ENCODE measurements around the gene ARHGEF7. TPM values are rescaled to one million over a fixed set of nuclear protein-coding genes. Genes with fewer than 3 reads are reported as not detected.

The ARHGEF7 gene
- total RNA-seq, 5 donors from 2014 or later (not counting 1 experiment from before 2014, with no cell fraction given), result 68.0 to 85.8 (median 83.7) TPM

DNA sequence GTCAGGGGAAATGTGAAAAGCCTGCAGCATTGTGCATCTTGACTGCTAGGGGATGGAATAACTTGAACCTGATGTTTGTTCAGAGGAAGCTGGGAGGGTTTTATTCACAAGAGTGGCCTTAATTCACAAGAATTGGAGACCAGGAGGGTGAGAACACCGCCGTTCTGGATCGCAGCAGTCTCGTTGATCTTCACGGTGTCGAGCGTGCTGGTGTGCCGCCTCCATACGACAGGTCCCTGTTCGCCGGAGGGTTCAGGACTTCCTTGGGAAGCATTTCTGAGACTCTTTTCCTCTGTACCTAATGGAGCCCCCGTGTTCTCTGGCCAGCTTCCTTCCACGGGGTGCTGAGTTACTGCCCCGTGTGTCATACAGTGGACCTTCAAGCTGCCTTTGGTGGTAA lies 66.9 kb downstream of the ARHGEF7 start:
- peak overlapping the region in 1 of 3 donors; percentile 71 for H3K4me3 Mint-ChIP-seq

DNA sequence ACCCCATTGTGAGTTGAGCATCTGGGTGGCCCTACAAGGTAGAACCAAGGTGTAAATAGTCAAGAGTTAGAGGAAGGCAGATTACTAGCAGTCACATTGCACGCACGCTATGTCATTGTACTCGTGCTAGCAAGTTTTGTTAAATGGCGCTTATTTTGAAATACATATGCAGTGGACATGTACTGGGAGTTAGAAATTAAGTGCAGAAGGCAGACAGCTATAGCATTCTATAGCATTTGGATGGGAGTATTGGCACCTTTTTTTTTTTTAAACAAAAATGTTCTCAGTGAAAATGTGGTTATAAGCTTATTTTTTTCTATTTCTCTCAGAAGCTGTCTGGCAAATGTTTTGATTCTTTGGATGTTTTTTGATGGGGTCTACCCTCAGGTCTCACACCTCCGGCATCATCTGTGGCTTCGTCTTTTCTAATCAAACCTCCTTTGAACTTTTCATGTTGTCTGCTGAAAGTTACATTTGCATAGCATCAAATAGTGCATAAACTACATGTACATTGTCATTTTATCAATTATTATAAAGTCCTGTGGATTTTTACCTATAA lies 68.1 kb downstream of the ARHGEF7 start:
- H3K27ac Mint-ChIP-seq, result peak overlapping the region; percentile 94 to 95
- H3K36me3 ChIP-seq (ENCODE audit: control insufficient read depth in 2 of 2, extremely low read depth in 1 of 2, insufficient read depth in 1 of 2, low read length in 1 of 2), result no peaks in the 10 kb centered on the region
- peaks cover 83 to 94% of the 10 kb centered on the region in 2 experiments for H3K4me1 ChIP-seq (ENCODE audit: control insufficient read depth in 1 of 2, extremely low read depth in 1 of 2, insufficient read depth in 2 of 2, low read length in 2 of 2)
- no peaks in the 10 kb centered on the region for H3K9me3 ChIP-seq
- ATAC-seq (replicated peaks in 1 of 4), result peak in 3 of 4 experiments; percentile 24 to 56 (median 35)
- ChIA-PET CTCF (interaction anchor here in 1 of 2 donors (0.7 to 1.5 kb wide), 3 partner anchors 25 to 115 kb away, joined by 3 to 4 read pairs (median 3); no protein-coding TSS in a partner anchor), POLR2A (interaction anchor here in 1 of 2 donors (1.0 kb wide), 1 partner anchor 25 kb away, joined by 4 read pairs; no protein-coding TSS in a partner anchor)
- no peaks in the 10 kb centered on the region for H3K27me3 Mint-ChIP-seq
- peaks cover 18% of the 10 kb centered on the region for H3K36me3 Mint-ChIP-seq
- peaks cover 96 to 98% (median 98%) of the 10 kb centered on the region in 3 donors for H3K4me1 Mint-ChIP-seq
- peaks cover 0 to 4% (median 0%) of the 10 kb centered on the region in 3 donors for H3K9me3 Mint-ChIP-seq
- no peaks in the 10 kb centered on the region for H3K27me3 ChIP-seq (replicated peaks in 1 of 2; ENCODE audit: control insufficient read depth in 2 of 2, extremely low read depth in 1 of 2, insufficient read depth in 2 of 2, low read length in 1 of 2)
- no peak overlapping the region for H3K4me3 ChIP-seq (ENCODE audit: control insufficient read depth in 1 of 2, extremely low read depth in 1 of 2, low read length in 1 of 2)
- peak in 14 of 35 experiments; percentile 18 to 66 (median 40) for DNase-seq
- H3K4me3 Mint-ChIP-seq, result peak overlapping the region; percentile 7 to 71 (median 60)
- no peak overlapping the region for H3K27ac ChIP-seq (ENCODE audit: low read length)
- 60% methylated on average over 2 of the region's 6 CpGs for WGBS (ENCODE audit: insufficient coverage)

More for the DNA sequence above, 66.9 kb downstream of the ARHGEF7 start:
- no peak overlapping the region for H3K4me3 ChIP-seq (ENCODE audit: control insufficient read depth in 1 of 2, extremely low read depth in 1 of 2, low read length in 1 of 2)
- no peak for ATAC-seq (replicated peaks in 1 of 4)
- peaks cover 96 to 98% (median 98%) of the 10 kb centered on the region in 3 donors for H3K4me1 Mint-ChIP-seq
- no peaks in the 10 kb centered on the region for H3K9me3 ChIP-seq
- no peaks in the 10 kb centered on the region for H3K27me3 ChIP-seq (replicated peaks in 1 of 2; ENCODE audit: control insufficient read depth in 2 of 2, extremely low read depth in 1 of 2, insufficient read depth in 2 of 2, low read length in 1 of 2)
- H3K36me3 ChIP-seq (ENCODE audit: control insufficient read depth in 2 of 2, extremely low read depth in 1 of 2, insufficient read depth in 1 of 2, low read length in 1 of 2), result no peaks in the 10 kb centered on the region
- H3K27ac Mint-ChIP-seq, result peak overlapping the region; percentile 10 to 91
- H3K9me3 Mint-ChIP-seq, result peaks cover 0 to 4% (median 0%) of the 10 kb centered on the region in 3 donors
- POLR2A ChIA-PET, result no interaction called here
- no peaks in the 10 kb centered on the region for H3K27me3 Mint-ChIP-seq
- CTCF ChIA-PET, result no interaction called here
- over 99% methylated on average over 12 of the region's 14 CpGs for WGBS (ENCODE audit: insufficient coverage)
- H3K27ac ChIP-seq (ENCODE audit: low read length), result no peak overlapping the region
- DNase-seq, result no peak
- H3K36me3 Mint-ChIP-seq, result peaks cover 18% of the 10 kb centered on the region
- H3K4me1 ChIP-seq (ENCODE audit: control insufficient read depth in 1 of 2, extremely low read depth in 1 of 2, insufficient read depth in 2 of 2, low read length in 2 of 2), result peaks cover 84 to 95% of the 10 kb centered on the region in 2 experiments

DNA sequence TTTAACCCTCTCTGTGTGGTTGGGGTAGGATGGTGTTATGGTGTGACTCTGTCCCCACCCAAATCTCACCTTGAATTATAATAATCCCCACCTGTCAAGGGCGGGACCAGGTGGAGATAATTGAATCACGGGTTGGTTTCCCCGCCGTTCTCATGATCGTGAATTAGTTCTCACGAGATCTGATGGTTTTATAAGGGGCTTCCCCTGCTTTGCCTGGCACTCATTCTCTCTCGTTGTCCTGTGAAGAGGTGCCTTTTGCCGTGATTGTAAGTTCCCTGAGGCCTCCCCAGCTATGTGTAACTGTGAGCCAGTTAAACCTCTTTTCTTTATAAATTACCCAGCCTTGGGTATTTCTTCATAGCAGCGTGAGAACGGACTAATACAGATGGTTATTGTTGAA lies 68.8 kb downstream of the ARHGEF7 start:
- ChIA-PET POLR2A (no interaction called here), CTCF (interaction anchor here in 1 of 2 donors (1.5 kb wide), 1 partner anchor 28 kb away, joined by 4 read pairs; no protein-coding TSS in a partner anchor)
- H3K36me3 ChIP-seq (ENCODE audit: control insufficient read depth in 2 of 2, extremely low read depth in 1 of 2, insufficient read depth in 1 of 2, low read length in 1 of 2), result no peaks in the 10 kb centered on the region
- no peaks in the 10 kb centered on the region for H3K27me3 Mint-ChIP-seq
- ATAC-seq (replicated peaks in 1 of 4), result no peak
- peaks cover 98 to 100% (median 100%) of the 10 kb centered on the region in 3 donors for H3K4me1 Mint-ChIP-seq
- H3K27ac ChIP-seq (ENCODE audit: low read length), result peak overlapping the region; percentile 64
- no peaks in the 10 kb centered on the region for H3K9me3 ChIP-seq
- peaks cover 13% of the 10 kb centered on the region for H3K36me3 Mint-ChIP-seq
- WGBS (ENCODE audit: insufficient coverage), result 64% methylated on average over 4 of the region's 10 CpGs
- peak in 5 of 35 experiments; percentile 14 to 50 (median 31) for DNase-seq
- H3K4me1 ChIP-seq (ENCODE audit: control insufficient read depth in 1 of 2, extremely low read depth in 1 of 2, insufficient read depth in 2 of 2, low read length in 2 of 2), result peaks cover 83 to 95% of the 10 kb centered on the region in 2 experiments
- H3K9me3 Mint-ChIP-seq, result peaks cover 0 to 4% (median 0%) of the 10 kb centered on the region in 3 donors
- peak overlapping the region; percentile 18 to 71 (median 37) for H3K4me3 Mint-ChIP-seq
- H3K27ac Mint-ChIP-seq, result peak overlapping the region; percentile 94 to 95
- peak overlapping the region in 1 of 2 donors; percentile 33 for H3K4me3 ChIP-seq (ENCODE audit: control insufficient read depth in 1 of 2, extremely low read depth in 1 of 2, low read length in 1 of 2)
- H3K27me3 ChIP-seq (replicated peaks in 1 of 2; ENCODE audit: control insufficient read depth in 2 of 2, extremely low read depth in 1 of 2, insufficient read depth in 2 of 2, low read length in 1 of 2), result no peaks in the 10 kb centered on the region

DNA sequence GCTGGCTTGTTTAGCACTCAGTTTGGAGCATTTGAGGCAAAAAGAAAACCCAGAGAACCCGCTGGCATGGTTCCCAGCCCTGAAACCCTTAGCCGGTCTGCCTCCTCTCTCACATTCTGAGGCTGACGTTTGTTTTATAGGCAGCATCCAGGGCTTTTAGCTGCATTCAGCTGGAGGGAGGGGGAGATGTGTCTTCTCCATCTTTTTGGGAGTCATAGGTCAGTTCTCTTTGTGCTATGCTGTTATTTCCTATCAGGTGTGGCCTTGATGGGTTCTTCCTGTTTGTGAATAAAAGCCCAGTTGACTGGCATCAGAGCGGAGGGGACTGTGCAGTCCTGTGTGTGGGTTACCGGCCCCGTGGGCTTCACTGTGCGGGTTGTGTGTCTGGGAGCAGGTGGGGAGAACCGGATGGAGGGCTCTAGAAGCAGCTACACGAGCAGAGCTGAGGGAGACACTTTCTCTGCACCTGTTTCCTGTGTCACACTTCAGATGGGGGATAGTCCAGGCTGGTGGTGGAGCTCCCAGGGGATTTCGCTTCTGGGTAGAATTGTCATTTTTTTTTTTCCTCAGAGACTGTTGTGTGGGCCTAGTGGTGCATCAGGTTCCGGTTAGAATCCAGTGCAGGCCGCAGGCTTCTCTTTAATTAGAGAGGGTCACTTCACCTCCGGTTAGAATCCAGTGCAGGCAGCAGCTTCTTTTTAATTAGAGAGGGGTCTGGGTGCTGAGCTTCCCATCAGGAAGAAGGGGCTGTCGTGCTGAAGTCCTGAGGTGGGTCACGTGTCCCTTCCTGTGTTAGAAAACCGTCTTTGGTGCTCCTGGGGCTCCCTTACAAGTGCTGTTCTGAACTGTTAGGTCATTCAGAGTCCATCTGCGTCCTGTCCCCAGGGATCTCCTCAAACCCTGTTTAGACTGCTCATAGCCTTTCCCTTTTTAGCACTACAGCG lies 69.6 kb downstream of the ARHGEF7 start:
- Histone ChIP-seq H3K27me3 (replicated peaks in 1 of 2; ENCODE audit: control insufficient read depth in 2 of 2, extremely low read depth in 1 of 2, insufficient read depth in 2 of 2, low read length in 1 of 2) (no peaks in the 10 kb centered on the region), H3K36me3 (ENCODE audit: control insufficient read depth in 2 of 2, extremely low read depth in 1 of 2, insufficient read depth in 1 of 2, low read length in 1 of 2) (no peaks in the 10 kb centered on the region), H3K4me3 (ENCODE audit: control insufficient read depth in 1 of 2, extremely low read depth in 1 of 2, low read length in 1 of 2) (peak overlapping the region in 1 of 2 donors; percentile 33), H3K4me1 (ENCODE audit: control insufficient read depth in 1 of 2, extremely low read depth in 1 of 2, insufficient read depth in 2 of 2, low read length in 2 of 2) (peaks cover 86 to 88% of the 10 kb centered on the region in 2 experiments), H3K27ac (ENCODE audit: low read length) (peak overlapping the region; percentile 64), H3K9me3 (no peaks in the 10 kb centered on the region)
- peak overlapping the region; percentile 71 to 72 (median 71) for H3K4me3 Mint-ChIP-seq
- no peaks in the 10 kb centered on the region for H3K27me3 Mint-ChIP-seq
- H3K36me3 Mint-ChIP-seq, result peaks cover 10% of the 10 kb centered on the region
- ATAC-seq (replicated peaks in 1 of 4), result peak; percentile 68 to 80 (median 73)
- DNase-seq, result peak in 34 of 35 experiments; percentile 17 to 71 (median 49)
- POLR2A ChIA-PET, result no interaction called here
- CTCF ChIA-PET, result interaction anchor here in 1 of 2 donors (0.7 kb wide), 1 partner anchor 25 kb away, joined by 3 read pairs; no protein-coding TSS in a partner anchor
- peaks cover 0 to 4% (median 0%) of the 10 kb centered on the region in 3 donors for H3K9me3 Mint-ChIP-seq
- 27% methylated on average over 11 of the region's 18 CpGs for WGBS (ENCODE audit: insufficient coverage)
- H3K27ac Mint-ChIP-seq, result peak overlapping the region; percentile 94 to 95
- H3K4me1 Mint-ChIP-seq, result peaks cover 99 to 100% (median 99%) of the 10 kb centered on the region in 3 donors

- ChIA-PET CTCF (no interaction called here), POLR2A (no interaction called here)
- H3K27me3 Mint-ChIP-seq, result no peaks in the 10 kb centered on the region
- 97% methylated on average over 6 of the region's 10 CpGs for WGBS (ENCODE audit: insufficient coverage)
- peaks cover 99 to 100% (median 100%) of the 10 kb centered on the region in 3 donors for H3K4me1 Mint-ChIP-seq
- H3K4me3 Mint-ChIP-seq, result peak overlapping the region in 1 of 3 donors; percentile 78
- H3K4me3 ChIP-seq (ENCODE audit: control insufficient read depth in 1 of 2, extremely low read depth in 1 of 2, low read length in 1 of 2), result peak overlapping the region in 1 of 2 donors; percentile 10
- DNase-seq, result no peak
- peaks cover 0 to 2% (median 0%) of the 10 kb centered on the region in 3 donors for H3K9me3 Mint-ChIP-seq
- H3K9me3 ChIP-seq, result no peaks in the 10 kb centered on the region
- H3K27ac ChIP-seq (ENCODE audit: low read length), result no peak overlapping the region
- ATAC-seq (replicated peaks in 1 of 4), result no peak
- no peaks in the 10 kb centered on the region for H3K36me3 ChIP-seq (ENCODE audit: control insufficient read depth in 2 of 2, extremely low read depth in 1 of 2, insufficient read depth in 1 of 2, low read length in 1 of 2)
- no peaks in the 10 kb centered on the region for H3K27me3 ChIP-seq (replicated peaks in 1 of 2; ENCODE audit: control insufficient read depth in 2 of 2, extremely low read depth in 1 of 2, insufficient read depth in 2 of 2, low read length in 1 of 2)
- peaks cover 73 to 82% of the 10 kb centered on the region in 2 experiments for H3K4me1 ChIP-seq (ENCODE audit: control insufficient read depth in 1 of 2, extremely low read depth in 1 of 2, insufficient read depth in 2 of 2, low read length in 2 of 2)
- peaks cover 7% of the 10 kb centered on the region for H3K36me3 Mint-ChIP-seq
- H3K27ac Mint-ChIP-seq, result peak overlapping the region; percentile 85 to 95
Observed at GRCh38 chr13:111186305-111186935, 71.3 kb downstream of the ARHGEF7 start.
